GM19324 (cell line): ENCODE results near the gene TWF2.

Experiments used
- ATAC-seq: cut with Tn5 transposase; IDR thresholded peaks from one replicate; pipeline ENCODE4 v1.9.1; 2021; ENCODE audit warnings: mild to moderate bottlenecking, moderate library complexity; ENCODE audit not compliant: unreplicated experiment, low FRiP score

Gene TWF2

DNA sequence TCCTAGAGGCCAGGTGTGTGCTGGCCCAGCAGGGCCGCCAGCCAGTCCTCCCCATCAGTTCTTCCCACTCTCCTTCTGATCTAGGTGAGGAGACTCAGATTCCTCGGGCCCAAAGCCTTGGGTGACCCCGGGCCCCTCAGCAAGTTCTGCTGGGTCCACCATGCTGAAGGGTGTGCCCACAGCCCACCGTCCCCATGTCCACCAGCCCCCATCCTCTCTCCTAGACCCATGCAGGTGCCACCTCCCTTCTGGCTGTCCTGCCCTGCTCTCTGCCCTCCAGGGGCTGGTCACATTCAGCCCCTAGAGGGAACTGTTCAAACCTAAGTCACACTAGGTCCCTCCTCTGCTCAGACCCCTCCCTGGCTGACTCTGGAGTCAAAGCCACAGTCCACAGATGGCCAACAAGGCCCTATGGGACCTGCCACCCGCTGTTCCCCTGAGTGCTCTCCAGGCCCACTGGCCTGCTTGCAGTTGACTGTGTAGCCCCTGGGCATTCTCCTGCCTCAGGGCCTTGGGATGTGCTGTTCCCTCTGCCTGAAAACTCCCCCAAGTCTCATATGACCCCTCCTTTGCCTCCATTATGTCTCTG is 12.6 kb downstream of the TWF2 start:
- peak; percentile 3 for ATAC-seq

DNA sequence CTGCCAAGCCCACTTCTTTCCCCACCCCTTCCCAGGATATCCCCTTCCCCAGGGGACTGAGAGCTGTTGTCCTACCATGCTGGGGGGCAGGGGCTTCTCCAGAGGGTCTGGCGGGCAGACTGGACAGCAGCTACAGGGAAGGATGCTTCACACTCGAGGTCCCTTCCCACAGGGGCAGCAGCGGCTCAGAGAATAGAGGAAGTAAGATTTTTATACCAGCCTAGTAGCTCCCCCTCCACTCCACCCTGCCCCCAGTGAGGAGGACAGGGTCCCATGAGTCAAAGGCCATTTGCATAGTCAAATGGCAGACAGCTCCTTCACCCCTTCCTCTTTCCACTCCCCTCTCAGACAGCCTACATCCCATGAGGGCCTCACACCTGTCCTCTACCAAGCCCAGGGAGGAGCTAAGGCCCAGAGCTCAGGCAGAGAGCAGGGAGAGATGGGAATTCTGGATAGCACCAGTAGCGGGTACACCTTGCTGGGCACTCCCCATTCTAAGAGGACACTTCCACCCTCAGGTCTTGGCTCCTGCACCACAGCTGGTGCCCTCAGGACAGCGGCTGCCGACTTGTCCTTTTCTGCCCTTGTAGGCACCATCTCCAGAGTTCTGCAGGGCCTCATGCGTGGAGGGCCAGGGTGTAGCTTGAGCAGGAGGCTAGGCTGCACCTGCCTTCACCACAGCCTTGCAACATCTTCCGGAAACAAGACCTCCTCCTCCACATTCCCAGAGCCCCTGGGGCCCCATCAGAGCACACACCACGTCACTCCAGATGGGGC is 13.3 kb downstream of the TWF2 start, which contains the start of gene TLR9:
TLR9 (minus strand) TSS at position 194 of the 777 bp plus-strand sequence; CDS start at position 78, 116 bp downstream.
- ATAC-seq, result peak; percentile 79

DNA sequence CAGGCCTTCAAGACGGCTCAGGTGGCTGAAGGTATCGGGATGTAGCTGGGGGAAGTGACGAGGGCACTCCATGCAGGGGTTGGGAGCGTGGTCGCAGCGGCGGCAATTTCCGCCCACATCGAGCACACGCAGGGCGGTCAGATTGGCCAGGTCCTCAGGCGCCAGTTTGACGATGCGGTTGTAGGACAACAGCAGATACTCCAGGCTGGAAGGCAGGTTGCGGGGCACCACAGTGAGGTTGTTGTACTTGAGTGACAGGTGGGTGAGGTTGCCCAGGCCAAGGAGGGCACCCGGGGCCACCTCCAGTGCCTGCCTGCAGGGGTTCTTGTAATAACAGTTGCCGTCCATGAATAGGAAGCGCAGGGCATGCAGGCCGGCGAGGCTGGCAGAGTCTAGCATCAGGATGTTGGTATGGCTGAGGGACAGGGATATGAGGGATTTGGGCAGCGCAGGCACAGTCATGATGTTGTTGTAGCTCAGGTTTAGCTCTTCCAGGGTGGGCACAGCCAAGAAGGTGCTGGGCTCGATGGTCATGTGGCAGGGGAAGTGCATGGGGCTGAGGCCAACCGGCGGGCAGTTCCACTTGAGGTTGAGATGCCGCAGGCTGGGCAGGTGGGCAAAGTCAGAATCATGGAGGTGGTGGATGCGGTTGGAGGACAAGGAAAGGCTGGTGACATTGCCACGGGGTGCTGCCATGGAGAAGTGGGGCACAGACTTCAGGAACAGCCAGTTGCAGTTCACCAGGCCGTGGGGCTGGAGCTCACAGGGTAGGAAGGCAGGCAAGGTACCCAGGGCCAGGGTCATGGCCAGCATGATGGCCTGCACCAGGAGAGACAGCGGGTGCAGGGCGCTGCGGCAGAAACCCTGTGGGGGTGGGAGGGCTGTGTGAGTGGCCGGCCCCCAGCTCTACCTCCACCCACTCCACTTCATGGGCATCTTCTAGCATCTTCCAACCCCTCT is 15.2 kb downstream of the TWF2 start:
- ATAC-seq, result no peak

DNA sequence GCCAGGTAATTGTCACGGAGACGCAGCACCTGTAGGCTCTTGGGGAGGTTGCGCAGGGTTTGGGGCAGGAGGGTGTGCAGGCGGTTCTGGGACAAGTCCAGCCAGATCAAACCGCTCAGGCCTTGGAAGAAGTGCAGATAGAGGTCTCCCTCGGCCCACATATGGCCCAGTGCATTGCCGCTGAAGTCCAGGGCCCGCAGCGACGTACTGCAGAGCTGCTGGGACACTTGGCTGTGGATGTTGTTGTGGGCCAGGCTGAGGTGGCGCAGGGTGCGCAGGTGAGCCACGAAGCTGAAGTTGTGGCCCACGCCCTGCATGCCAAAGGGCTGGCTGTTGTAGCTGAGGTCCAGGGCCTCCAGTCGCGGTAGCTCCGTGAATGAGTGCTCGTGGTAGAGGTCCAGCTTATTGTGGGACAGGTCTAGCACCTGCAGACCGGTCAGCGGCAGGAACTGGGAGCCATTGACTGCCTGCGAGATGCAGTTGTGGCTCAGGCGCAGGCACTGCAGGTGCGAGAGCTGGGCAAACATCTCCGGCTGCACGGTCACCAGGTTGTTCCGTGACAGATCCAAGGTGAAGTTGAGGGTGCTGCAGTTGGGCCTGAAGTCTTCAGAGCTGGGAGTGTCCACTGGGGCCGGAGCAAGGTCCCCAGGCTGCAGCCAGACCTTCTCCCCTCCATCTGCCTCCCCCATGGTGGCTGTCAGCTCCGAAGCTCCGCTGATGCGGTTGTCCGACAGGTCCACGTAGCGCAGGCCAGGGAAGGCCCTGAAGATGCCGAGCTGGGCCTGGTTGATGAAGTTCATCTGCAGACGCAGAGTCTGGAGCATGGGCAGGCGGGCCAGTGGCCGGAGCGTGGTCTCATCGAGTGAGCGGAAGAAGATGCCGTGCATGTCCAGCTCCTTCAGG is 16.4 kb downstream of the TWF2 start:
- no peak for ATAC-seq

DNA sequence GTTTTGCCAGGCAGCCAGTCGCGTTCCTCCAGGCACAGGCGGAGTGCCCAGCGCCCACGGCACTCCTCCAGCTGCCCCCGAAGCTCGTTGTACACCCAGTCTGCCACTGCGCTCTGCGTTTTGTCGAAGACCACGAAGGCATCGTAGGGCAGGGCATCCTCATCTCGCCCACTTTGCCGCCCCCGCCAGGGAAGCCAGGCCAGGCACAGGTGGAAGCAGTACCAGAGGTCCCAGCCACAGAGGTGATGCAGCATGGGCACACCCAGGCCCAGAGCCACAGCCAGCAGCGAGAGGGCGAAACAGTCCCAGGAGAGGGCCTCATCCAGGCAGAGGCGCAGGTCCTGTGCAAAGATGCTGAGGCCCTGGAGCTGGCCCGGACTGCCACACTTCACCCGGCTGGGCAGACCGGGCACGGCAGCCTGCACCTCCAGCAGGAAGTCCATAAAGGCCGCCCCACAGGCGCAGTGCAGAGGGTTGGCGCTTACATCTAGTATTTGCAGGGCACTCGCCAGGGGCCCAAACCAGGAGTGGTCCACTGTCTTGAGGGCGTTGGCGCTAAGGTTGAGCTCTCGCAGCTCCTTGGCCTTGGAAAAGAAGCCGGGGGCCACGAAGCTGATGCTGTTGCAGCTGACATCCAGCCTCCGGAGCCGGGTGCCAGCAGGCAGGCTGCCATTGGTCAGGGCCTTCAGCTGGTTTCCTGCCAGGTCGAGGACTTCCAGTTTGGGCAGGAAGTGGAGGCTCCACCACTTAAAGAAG is 17.2 kb downstream of the TWF2 start:
- no peak for ATAC-seq

DNA sequence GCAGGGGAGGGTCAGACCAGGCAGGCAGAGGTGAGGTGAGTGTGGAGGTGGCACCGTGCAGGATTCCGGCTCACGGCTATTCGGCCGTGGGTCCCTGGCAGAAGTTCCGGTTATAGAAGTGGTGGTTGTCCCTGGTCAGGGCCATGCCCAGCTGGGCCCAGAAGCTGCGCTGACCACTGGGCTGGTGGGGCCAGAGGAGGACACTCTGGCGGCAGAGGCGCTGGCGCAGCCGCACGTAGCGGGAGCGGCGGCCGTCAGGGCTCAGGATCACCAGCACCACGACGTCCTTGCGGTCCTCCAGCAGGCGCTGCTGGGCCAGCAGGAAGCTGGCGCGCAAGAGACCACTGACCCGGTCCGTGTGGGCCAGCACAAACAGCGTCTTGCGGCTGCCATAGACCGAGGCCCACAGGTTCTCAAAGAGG is 17.8 kb downstream of the TWF2 start:
- ATAC-seq, result no peak

DNA sequence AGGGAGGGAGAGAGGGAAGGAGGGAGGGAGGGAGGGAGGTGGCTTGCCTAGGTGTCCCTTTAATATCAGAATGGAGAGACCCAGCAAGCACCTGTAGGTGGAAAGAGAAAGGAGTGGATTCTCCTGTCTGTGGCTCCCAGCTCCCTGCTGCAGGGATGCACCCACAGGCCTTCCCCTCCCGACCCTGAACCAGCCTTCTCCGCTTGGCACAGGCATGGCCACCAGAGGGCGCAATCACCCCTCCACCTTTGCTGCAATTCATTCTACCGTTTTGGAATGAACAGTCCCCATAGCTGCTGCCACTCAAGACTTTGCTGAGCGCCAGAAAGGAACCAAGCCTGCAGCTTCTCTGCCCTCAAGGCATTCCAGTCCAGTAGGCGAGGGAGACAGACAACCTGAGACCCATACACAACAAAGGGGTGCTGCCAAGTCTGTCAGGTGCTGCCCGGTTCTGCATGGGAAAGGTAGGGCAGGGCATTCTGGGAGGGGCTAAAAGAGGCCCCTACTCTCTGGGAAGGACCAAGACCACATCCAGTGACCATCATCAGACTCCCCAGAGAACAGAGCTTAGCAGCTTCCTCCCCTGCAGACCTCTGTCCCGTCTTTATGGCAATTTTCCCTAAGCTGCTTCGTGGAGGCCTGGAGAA is 18.5 kb downstream of the TWF2 start:
- no peak for ATAC-seq

DNA sequence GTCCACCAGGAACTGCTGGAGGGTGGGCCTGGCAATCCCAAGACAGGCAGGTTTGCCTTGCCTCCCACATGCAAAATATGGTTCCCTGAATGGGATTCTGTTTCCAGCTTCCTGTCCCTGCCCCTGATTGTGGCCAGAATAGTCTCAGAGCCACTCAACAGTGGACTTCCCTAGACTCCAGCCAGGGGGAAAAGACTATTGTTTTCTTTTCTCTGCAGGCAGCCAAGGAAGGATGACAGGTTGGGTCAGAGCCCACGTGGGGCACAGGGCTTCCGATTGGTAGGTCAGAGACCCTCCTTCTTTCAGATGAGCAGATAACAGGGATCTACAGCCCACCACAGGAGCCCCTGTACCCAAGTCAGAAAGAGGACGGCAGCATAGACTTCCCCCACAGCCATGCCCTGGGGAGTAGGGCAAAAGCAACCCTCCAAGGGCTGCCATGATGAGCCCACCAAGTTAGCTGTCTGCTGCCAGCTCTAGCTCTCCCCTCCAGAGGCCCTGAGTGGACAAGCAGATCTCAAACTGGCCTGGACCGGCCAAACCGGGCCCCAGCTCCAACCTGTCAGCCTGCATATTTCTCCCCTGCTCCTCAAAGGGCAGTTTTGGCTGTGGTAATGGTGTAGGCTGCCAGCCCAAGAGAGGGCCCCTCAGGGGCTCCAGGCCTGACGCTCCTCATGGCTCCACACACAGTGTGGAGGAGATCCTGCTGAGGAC is 19.9 kb downstream of the TWF2 start:
- no peak for ATAC-seq

DNA sequence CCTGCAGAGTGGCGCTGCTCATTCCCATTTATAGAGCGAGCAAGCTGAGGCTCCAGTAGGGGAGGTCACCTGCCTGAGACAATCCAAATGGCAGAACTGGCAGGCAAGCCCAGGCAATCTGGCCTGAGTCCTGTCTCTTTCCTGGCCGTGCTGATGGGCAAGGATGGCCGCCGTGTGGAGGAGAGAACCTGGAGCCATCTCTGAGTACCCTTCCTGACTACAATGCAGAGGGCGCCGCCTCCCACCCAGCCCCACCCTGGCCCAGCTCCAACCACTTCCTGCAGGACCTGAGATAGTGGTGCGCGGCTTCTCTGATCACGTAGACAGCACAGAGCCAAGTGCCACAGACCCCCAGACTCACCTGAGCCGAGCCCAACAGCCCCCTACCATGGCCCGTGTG is 20.5 kb downstream of the TWF2 start:
- ATAC-seq, result no peak

DNA sequence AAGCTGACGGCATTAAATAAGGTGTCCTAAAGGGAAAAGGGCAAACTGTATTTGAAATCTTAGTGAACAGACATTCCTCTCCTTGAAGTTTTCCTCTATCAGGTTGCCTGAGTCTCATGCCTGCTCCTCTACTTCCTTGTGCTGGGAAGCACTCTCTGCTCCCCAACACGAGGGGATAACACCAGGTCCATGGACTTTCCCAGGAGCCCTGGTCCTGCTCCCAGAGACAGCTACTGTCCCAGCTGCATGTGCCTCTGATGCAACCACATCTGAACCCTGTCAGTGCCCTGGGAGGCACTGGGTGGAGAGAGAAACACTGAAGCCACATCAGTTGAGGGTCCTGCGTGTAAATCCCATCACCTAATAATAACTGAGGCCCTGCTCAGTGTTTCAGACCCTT is 20.9 kb downstream of the TWF2 start:
- no peak for ATAC-seq

DNA sequence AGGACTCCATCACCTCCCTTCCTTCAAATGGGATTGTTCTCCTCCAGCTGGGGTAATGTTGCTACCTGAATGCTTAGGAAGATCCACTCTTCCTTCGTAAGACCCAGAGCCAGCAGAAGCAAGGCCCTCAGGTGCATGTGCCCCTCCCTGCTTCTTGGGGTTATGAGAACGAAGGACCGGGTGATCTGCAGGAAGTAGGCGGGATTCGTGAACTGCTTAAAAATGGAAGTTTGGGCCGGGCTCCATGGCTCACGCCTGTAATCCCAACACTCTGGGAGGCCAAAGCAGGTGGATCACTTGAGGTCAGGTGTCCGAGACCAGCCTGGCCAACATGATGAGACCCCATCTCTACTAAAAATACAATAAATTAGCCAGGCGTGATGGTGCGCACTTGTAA is 21.6 kb downstream of the TWF2 start:
- ATAC-seq, result no peak

DNA sequence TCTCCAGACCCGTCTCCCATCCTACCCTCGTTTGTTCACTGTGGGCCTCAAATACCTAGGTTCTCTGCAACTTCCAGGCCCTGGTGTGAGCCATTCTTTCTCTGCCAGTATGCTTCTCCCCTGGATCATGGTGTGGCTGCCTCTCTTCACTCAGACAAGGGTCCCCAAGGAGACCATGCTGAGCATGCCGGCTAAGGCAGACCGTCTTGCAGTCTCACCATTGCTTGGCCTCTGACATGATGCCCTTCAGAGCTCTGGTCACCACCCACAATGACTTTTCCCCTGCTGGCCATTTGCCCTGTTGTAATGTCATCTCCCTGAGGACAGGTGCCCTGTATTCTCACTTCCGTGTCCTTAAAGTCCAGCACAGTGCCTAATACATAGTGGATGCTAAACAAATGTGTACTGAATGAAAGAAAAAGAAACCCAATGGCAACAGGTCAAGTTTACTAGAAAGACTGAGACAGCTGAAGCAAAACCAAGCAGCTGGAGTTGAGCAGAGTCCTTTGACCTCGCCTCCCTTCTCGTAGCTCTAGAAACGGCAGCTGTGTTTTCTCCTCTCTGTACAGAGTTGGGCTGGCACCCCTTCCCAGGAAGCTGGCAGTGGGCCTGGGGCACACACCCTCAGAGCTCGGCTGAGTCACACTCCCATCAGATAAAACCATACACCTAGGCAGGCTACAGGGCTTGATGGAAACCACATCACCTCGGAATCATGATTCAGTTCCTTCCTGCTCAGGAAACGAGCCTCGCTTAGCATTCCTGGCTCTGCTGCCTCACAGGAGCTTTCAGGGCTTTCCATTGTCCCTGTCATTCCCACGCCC is 22.2 kb downstream of the TWF2 start:
- no peak for ATAC-seq

DNA sequence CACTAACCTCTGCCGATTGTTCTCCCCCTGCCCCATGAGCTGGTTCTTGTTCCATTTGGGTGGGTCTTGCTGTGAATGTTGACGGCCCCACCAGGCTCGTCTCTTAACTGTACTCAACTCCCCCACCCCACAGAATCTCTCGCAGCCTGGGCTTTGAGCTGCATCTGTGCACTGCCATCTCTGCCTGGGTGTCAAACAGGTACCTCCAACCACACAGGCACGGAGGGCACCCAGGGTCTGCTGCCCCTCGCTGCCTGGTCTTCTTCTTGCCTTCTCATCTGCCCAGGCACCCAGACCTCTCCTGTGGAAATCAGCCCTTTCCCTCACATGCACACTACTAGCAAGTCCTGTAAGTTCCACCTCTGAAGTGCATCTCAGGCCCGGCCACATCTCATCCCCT is 23.6 kb downstream of the TWF2 start:
- ATAC-seq, result no peak

DNA sequence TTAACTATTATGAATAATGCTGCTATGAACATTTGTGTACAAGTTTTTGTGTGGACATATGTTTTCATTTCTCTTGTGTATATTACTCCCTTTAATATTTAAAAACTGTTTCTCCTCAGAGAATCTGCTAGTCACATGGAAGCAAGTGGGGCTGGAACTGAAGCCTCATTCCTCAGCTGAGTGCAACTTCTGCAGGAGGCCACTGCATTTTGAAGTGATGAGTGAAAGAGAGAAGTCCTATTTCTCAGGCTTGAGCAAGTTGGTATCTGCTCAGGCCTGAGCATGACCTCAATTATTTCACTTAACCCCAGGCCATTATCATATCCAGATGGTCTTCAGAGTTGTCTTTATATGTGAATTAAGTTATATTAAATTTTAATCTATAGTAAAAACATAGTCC is 25.1 kb downstream of the TWF2 start:
- ATAC-seq, result no peak

DNA sequence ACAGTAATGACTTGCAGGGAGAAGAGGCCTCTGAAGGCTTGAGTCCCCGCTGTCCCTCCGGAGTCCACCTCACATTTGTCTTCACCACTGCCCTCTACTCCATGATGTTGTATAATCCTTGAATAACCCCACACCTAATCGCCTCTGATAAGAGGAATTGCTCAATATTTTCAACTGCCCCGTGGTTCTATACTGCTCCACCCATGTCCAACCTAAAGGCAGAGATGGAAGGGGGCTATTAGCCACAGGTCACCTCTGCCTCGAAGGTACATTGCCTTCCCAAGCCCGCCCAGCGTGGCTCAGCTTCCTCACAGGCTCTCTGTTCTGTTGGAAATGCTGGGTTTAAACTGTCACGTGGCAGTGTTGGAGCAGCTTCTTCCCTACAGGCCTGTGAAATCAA is 26.0 kb downstream of the TWF2 start:
- no peak for ATAC-seq

DNA sequence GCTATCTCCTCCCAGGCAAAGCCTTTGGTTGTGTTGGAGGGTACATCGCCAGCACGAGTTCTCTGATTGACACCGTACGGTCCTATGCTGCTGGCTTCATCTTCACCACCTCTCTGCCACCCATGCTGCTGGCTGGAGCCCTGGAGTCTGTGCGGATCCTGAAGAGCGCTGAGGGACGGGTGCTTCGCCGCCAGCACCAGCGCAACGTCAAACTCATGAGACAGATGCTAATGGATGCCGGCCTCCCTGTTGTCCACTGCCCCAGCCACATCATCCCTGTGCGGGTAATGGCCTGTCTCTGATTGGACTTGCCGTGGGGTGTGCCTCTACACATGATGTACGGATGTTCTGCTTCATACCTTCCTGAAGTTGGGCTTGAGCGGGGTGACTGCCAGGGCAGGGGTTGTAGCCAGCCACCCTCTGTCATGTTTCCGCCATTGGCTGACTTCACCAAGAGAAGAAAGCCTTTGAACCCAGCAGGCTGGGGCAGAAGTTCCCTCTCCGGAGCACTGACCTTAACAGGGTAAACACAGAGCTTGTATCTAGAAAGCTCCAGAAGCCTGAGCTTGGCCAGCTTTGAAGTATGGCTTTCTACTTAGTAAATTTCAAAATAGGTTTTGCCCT is 27.6 kb downstream of the TWF2 start:
- no peak for ATAC-seq

DNA sequence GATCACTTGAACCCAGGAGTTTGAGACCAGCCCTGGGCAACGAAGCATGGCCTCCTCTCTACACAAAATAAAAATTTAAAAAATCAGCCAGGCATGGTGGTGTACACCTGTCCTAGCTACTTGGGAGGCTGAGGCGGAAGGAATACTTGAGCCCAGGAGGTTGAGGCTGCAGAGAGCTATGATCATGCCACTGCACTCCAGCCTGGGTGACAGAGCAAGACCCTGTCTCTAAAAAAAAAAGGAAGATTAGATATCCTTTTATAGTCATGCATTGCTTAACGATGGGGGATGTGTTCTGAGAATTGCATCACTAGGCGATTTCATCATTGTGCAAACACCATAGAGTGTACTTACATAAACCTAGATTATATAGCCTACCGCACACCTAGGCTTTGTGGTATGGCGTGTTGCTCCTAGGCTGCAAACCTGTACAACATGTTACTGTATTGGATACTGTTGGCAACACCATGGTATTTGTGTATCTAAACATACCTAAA is 28.4 kb downstream of the TWF2 start:
- ATAC-seq, result no peak
